ENCODE data around the gene ING2. TPM values are rescaled to one million over a fixed set of nuclear protein-coding genes. Genes with fewer than 3 reads are reported as not detected.

Gene ING2
- polyA plus RNA-seq, 1 experiment = 4.4 TPM

- H3K36me3 ChIP-seq (ENCODE audit: control insufficient read depth, insufficient read depth, low read length) = no peaks in the 10 kb centered on the region
- H3K4me3 ChIP-seq (ENCODE audit: low read depth, low read length) = no peak overlapping the region
- DNase-seq (ENCODE audit: low read depth) = no peak
- CTCF ChIA-PET = interaction anchor here (1.0 kb wide), 1 partner anchor 95 kb away, joined by 3 read pairs; no protein-coding TSS in a partner anchor
- TF ChIP-seq, protein P1, sequence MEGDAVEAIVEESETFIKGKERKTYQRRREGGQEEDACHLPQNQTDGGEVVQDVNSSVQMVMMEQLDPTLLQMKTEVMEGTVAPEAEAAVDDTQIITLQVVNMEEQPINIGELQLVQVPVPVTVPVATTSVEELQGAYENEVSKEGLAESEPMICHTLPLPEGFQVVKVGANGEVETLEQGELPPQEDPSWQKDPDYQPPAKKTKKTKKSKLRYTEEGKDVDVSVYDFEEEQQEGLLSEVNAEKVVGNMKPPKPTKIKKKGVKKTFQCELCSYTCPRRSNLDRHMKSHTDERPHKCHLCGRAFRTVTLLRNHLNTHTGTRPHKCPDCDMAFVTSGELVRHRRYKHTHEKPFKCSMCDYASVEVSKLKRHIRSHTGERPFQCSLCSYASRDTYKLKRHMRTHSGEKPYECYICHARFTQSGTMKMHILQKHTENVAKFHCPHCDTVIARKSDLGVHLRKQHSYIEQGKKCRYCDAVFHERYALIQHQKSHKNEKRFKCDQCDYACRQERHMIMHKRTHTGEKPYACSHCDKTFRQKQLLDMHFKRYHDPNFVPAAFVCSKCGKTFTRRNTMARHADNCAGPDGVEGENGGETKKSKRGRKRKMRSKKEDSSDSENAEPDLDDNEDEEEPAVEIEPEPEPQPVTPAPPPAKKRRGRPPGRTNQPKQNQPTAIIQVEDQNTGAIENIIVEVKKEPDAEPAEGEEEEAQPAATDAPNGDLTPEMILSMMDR (IDR thresholded peaks at IDR 0.05; ENCODE audit: insufficient read depth, low read depth, low read length) = no peak
- no peaks in the 10 kb centered on the region for H3K27me3 ChIP-seq (ENCODE audit: control insufficient read depth, insufficient read depth, low read length)
- POLR2A ChIA-PET = no interaction called here
These were observed 3.3 kb downstream of the ING2 start for GRCh38 chr4:183507925-183508696.

DNA sequence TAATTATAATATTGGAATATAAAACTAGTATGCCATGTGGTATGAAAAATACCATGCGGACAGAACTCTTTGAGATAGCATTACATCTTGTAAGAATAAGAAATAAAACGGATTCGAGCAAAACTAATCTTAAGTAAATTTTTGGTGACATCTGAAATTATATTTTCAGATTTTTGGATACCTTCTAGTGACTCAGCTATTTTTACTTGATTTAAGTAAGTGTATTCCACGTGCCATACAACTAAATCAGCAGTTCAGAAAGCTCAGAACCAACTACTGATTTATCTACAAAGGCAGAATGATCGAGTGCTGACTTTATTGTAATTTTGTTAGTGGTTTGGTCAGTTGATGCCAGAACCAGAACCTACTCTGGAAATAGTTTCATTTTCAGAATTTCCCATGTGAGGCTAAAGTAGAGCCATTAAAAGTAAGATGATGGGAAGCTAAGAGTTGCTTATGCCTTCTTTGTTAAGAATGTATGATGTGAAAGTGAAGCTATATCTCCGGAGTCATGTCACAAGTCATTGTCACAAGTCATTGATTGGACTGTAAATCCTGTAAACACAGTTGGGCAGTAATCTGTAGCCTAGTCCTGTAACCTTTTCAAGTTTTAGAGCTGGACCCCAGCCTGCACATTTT is 4.0 kb downstream of the ING2 start:
- H3K4me3 ChIP-seq (ENCODE audit: low read depth, low read length) = no peak overlapping the region
- no peaks in the 10 kb centered on the region for H3K36me3 ChIP-seq (ENCODE audit: control insufficient read depth, insufficient read depth, low read length)
- ChIA-PET POLR2A (no interaction called here), CTCF (no interaction called here)
- no peaks in the 10 kb centered on the region for H3K27me3 ChIP-seq (ENCODE audit: control insufficient read depth, insufficient read depth, low read length)
- DNase-seq (ENCODE audit: low read depth) = no peak
- TF ChIP-seq, protein P1 (IDR thresholded peaks at IDR 0.05; ENCODE audit: insufficient read depth, low read depth, low read length) = no peak

DNA sequence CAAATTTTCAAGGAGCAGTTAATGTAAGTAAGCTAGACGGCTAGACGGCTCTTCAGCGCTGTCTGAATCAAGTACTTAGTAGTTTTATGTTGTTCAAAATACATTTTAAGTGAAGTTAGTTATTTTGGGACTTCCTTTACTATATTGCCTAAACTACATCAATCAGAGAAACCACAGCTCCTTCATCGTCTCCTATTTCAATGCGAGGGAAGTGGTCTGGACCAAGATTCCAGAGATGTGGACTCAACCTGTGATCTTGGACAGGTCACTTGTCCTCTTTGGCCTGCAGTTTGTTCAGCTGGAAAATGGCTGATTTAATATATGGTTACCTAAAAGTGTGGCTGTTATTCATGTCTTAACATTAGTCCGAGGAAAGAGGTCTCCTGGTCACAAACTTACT is 10.6 kb downstream of the ING2 start:
- Histone ChIP-seq H3K27me3 (ENCODE audit: control insufficient read depth, insufficient read depth, low read length) (no peaks in the 10 kb centered on the region), H3K4me3 (ENCODE audit: low read depth, low read length) (no peak overlapping the region), H3K36me3 (ENCODE audit: control insufficient read depth, insufficient read depth, low read length) (no peaks in the 10 kb centered on the region)
- DNase-seq (ENCODE audit: low read depth) = no peak
- TF ChIP-seq, protein P1 (IDR thresholded peaks at IDR 0.05; ENCODE audit: insufficient read depth, low read depth, low read length) = no peak
- ChIA-PET CTCF (interaction anchor here (1.8 kb wide), 1 partner anchor 11 kb away, joined by 4 read pairs; no protein-coding TSS in a partner anchor), POLR2A (interaction anchor here (0.7 kb wide), 1 partner anchor 10 kb away, joined by 3 read pairs; the partner anchor contains the start of gene ING2)

GRCh38 chr4:183517194-183517593 is 12.3 kb downstream of the ING2 start:
- ChIA-PET CTCF (no interaction called here), POLR2A (no interaction called here)
- no peak for DNase-seq (ENCODE audit: low read depth)
- H3K36me3 ChIP-seq (ENCODE audit: control insufficient read depth, insufficient read depth, low read length) = no peaks in the 10 kb centered on the region
- TF ChIP-seq, protein P1 (IDR thresholded peaks at IDR 0.05; ENCODE audit: insufficient read depth, low read depth, low read length) = no peak
- no peaks in the 10 kb centered on the region; the same call in 1 of the 2 replicates for H3K27me3 ChIP-seq (ENCODE audit: control insufficient read depth, insufficient read depth, low read length)
- no peak overlapping the region for H3K4me3 ChIP-seq (ENCODE audit: low read depth, low read length)

GRCh38 chr4:183517781-183518180 is 12.9 kb downstream of the ING2 start:
- CTCF ChIA-PET = no interaction called here

More at GRCh38 chr4:183517781-183518180, 12.9 kb downstream of the ING2 start:
- Histone ChIP-seq H3K4me3 (ENCODE audit: low read depth, low read length) (no peak overlapping the region), H3K36me3 (ENCODE audit: control insufficient read depth, insufficient read depth, low read length) (no peaks in the 10 kb centered on the region), H3K27me3 (ENCODE audit: control insufficient read depth, insufficient read depth, low read length) (no peaks in the 10 kb centered on the region; the same call in 1 of the 2 replicates)
- TF ChIP-seq, protein P1 (IDR thresholded peaks at IDR 0.05; ENCODE audit: insufficient read depth, low read depth, low read length) = no peak
- no peak for DNase-seq (ENCODE audit: low read depth)
- POLR2A ChIA-PET = no interaction called here
